HG02943 (cell line): ENCODE measurements around the gene ARID1B.

ENCODE experiments used
- ATAC-seq: cut with Tn5 transposase; IDR thresholded peaks from one replicate; pipeline ENCODE4 v1.9.1; 2021; ENCODE audit warnings: mild to moderate bottlenecking, low read depth, moderate library complexity; ENCODE audit not compliant: unreplicated experiment

The ARID1B gene

GRCh38 chr6:156900292-156900691, 123.1 kb downstream of the ARID1B start:
- ATAC-seq = no peak

GRCh38 chr6:156901309-156902019, 124.3 kb downstream of the ARID1B start:
- ATAC-seq = no peak

GRCh38 chr6:156902782-156903181, 125.6 kb downstream of the ARID1B start:
- ATAC-seq = no peak

- ATAC-seq = no peak
Observed at GRCh38 chr6:156904176-156904967, 127.2 kb downstream of the ARID1B start.

GRCh38 chr6:156905801-156906200, 128.6 kb downstream of the ARID1B start:
- no peak for ATAC-seq

GRCh38 chr6:156906451-156906850, 129.3 kb downstream of the ARID1B start:
- ATAC-seq = no peak

GRCh38 chr6:156909212-156910010, 132.2 kb downstream of the ARID1B start:
- ATAC-seq = no peak

- no peak for ATAC-seq
Observed at GRCh38 chr6:156910011-156910334, 132.8 kb downstream of the ARID1B start.

- no peak for ATAC-seq
Observed at GRCh38 chr6:156910938-156911337, 133.8 kb downstream of the ARID1B start.

GRCh38 chr6:156911581-156911980, 134.4 kb downstream of the ARID1B start:
- no peak for ATAC-seq

GRCh38 chr6:156912431-156912830, 135.3 kb downstream of the ARID1B start:
- no peak for ATAC-seq

- ATAC-seq = no peak
Observed at GRCh38 chr6:156914181-156914580, 137.0 kb downstream of the ARID1B start.

- no peak for ATAC-seq
Observed at GRCh38 chr6:156916130-156916801, 139.1 kb downstream of the ARID1B start.

GRCh38 chr6:156917213-156917612, 140.0 kb downstream of the ARID1B start:
- no peak for ATAC-seq

GRCh38 chr6:156918647-156919046, 141.5 kb downstream of the ARID1B start:
- ATAC-seq = no peak

- no peak for ATAC-seq
Observed at GRCh38 chr6:156919370-156919769, 142.2 kb downstream of the ARID1B start.

GRCh38 chr6:156919814-156920369, 142.7 kb downstream of the ARID1B start:
- no peak for ATAC-seq

- no peak for ATAC-seq
Observed at GRCh38 chr6:156924246-156924645, 147.1 kb downstream of the ARID1B start.

GRCh38 chr6:156925026-156925425, 147.8 kb downstream of the ARID1B start:
- no peak for ATAC-seq
